Measurements from ENCODE around the gene ARPP19.

Gene ARPP19

DNA sequence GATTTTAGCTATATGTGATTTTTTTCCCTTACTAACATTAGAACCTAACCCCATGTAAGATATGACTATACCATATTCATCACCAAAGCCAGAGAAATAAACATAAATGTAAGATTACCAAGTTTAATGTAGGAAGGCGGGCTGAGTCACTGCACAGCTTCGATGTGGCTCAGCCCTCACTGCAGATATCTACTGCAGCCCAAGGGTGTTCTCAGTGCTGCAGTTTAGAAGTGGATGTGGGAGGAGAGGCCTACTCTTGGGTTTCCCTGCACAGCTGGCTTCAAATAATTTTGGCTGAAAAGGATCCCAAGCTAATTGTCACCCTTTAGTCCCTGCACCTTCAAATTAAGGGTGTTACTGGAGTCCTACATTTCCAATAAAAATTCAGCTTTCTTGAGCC, 9.3 kb downstream of the ARPP19 start:
- H3K4me3 ChIP-seq (ENCODE audit: low read depth, low read length) = no peak overlapping the region
- in situ Hi-C loops (cut with HindIII; ENCODE audit: low sequenced_read_pairs) = no loop called here
- peak; percentile 32 for DNase-seq (ENCODE audit: low read depth, low spot score)
- TF ChIP-seq, protein P1, sequence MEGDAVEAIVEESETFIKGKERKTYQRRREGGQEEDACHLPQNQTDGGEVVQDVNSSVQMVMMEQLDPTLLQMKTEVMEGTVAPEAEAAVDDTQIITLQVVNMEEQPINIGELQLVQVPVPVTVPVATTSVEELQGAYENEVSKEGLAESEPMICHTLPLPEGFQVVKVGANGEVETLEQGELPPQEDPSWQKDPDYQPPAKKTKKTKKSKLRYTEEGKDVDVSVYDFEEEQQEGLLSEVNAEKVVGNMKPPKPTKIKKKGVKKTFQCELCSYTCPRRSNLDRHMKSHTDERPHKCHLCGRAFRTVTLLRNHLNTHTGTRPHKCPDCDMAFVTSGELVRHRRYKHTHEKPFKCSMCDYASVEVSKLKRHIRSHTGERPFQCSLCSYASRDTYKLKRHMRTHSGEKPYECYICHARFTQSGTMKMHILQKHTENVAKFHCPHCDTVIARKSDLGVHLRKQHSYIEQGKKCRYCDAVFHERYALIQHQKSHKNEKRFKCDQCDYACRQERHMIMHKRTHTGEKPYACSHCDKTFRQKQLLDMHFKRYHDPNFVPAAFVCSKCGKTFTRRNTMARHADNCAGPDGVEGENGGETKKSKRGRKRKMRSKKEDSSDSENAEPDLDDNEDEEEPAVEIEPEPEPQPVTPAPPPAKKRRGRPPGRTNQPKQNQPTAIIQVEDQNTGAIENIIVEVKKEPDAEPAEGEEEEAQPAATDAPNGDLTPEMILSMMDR (IDR thresholded peaks at IDR 0.05; ENCODE audit: low read depth, low read length) = no peak

GRCh38 chr15:52559022-52559421, 9.8 kb downstream of the ARPP19 start:
- TF ChIP-seq, protein P1 (IDR thresholded peaks at IDR 0.05; ENCODE audit: low read depth, low read length) = no peak
- no peak overlapping the region for H3K4me3 ChIP-seq (ENCODE audit: low read depth, low read length)
- in situ Hi-C loops (cut with HindIII; ENCODE audit: low sequenced_read_pairs) = no loop called here
- no peak for DNase-seq (ENCODE audit: low read depth, low spot score)

DNA sequence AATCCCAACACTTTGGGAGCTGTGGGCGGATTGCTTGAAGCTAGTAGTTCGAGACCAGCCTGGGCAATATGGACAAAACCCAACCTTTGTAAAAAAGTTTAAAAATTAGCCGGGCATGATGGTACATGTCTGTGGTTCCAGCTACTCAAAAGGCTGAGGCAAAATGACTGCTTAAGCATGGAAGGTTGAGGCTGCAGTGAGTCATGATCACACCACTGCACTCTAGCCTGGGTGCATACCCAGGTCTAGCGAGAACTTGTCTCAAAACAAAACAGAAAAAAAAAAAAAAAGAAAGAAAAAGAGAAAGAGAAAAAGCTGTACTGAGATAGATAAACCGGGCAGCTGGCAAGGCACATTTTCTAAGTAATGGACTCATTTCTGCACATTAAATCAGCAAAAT, 10.6 kb downstream of the ARPP19 start:
- no peak overlapping the region for H3K4me3 ChIP-seq (ENCODE audit: low read depth, low read length)
- TF ChIP-seq, protein P1 (IDR thresholded peaks at IDR 0.05; ENCODE audit: low read depth, low read length) = no peak
- peak; percentile 78 for DNase-seq (ENCODE audit: low read depth, low spot score)
- in situ Hi-C loops (cut with HindIII; ENCODE audit: low sequenced_read_pairs) = no loop called here

DNA sequence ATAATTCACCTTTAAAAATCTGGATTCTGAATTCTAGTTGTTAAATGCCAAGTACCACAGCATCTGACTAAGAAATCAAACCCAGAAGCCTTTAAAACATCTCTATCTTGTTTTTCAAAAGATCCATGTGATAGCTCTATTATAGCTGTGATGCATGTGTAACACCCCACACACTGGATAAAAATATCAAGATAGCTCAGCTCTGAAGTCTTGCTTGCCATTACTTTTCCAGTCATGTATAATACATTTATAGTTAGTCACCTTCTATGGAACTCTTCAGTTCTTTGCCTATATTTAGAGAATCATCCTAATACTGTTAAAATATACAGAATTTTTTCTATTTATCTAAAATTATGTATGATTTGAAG, 11.6 kb downstream of the ARPP19 start:
- H3K4me3 ChIP-seq (ENCODE audit: low read depth, low read length) = no peak overlapping the region
- TF ChIP-seq, protein P1 (IDR thresholded peaks at IDR 0.05; ENCODE audit: low read depth, low read length) = no peak
- DNase-seq (ENCODE audit: low read depth, low spot score) = no peak
- in situ Hi-C loops (cut with HindIII; ENCODE audit: low sequenced_read_pairs) = no loop called here

GRCh38 chr15:52556524-52557273, 12.1 kb downstream of the ARPP19 start:
- no peak for DNase-seq (ENCODE audit: low read depth, low spot score)
- in situ Hi-C loops (cut with HindIII; ENCODE audit: low sequenced_read_pairs) = no loop called here
- TF ChIP-seq, protein P1 (IDR thresholded peaks at IDR 0.05; ENCODE audit: low read depth, low read length) = no peak
- H3K4me3 ChIP-seq (ENCODE audit: low read depth, low read length) = no peak overlapping the region

DNA sequence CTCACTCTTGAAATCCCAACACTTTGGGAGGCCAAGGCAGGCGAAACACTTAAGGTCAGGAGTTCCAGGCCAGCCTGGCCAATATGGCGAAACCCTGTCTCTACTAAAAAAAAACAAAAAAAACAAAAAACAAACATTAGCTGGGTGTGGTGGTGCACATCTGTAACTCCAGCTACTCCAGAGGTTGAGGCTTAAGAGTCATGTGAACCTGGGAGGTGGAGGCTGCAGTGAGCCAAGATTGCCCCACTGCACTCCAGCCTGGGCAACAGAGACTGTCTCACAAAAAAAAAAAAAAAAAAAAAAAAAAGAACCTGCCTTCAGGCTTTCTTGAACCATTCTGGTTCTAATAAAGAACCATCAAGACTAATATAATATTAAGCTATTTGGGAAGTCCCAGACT, 16.5 kb downstream of the ARPP19 start:
- in situ Hi-C loops (cut with HindIII; ENCODE audit: low sequenced_read_pairs) = no loop called here
- H3K4me3 ChIP-seq (ENCODE audit: low read depth, low read length) = no peak overlapping the region

More for the DNA sequence above, 16.5 kb downstream of the ARPP19 start:
- TF ChIP-seq, protein P1 (IDR thresholded peaks at IDR 0.05; ENCODE audit: low read depth, low read length) = no peak
- no peak for DNase-seq (ENCODE audit: low read depth, low spot score)
